Measurements from ENCODE around the gene DTNB.
A peak's percentile ranks its signal among the peaks of the same experiment; 100 is the strongest.
"Not testable (repeated sequence)": the region's sequence is repeated elsewhere in the genome, so short reads cannot be mapped to it uniquely, and the experiment has no call there.

The DTNB gene

DNA sequence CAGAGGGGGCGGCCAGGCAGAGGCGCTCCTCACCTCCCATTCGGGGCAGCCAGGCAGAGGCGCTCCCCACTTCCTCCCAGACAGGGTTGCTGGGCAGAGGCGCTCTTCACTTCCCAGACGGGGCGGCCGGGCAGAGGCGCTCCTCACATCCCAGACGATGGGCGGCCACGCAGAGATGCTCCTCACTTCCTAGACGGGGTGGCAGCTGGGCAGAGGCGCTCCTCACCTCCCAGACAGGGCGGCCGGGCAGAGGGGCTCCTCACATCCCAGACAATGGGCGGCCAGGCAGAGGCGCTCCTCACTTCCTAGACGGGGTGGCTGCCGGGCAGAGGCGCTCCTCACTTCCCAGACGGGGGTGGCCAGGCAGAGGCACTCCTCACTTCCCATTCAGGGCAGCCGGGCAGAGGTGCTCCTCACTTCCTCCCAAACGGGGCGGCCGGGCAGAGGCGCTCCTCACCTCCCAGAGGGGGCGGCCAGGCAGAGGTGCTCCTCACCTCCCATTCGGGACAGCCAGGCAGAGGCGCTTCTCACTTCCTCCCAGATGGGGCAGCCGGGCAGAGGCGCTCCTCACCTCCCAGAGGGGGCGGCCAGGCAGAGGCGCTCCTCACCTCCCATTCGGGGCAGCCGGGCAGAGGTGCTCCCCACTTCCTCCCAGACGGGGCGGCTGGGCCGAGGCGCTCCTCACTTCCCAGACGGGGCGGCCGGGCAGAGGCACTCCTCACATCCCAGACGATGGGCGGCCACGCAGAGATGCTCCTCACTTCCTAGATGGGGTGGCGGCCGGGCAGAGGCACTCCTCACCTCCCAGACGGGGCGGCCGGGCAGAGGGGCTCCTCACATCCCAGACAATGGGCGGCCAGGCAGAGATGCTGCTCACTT is 137.7 kb downstream of the DTNB start:
- not testable (repeated sequence) for DNase-seq

DNA sequence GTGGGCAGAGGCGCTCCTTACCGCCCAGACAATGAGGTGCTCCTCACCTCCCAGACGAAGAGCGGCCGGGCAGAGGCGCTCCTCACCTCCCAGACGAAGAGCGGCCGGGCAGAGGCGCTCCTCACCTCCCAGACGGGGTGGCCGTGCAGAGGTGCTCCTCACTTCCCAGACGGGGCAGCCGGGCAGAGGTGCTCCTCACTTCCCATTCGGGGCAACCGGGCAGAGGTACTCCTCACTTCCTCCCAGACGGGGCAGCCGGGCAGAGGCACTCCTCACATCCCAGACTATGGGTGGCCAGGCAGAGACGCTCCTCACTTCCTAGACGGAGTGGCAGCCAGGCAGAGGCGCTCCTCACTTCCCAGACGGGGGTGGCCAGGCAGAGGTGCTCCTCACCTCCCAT is 138.4 kb downstream of the DTNB start:
- DNase-seq = not testable (repeated sequence)

GRCh38 chr2:25534455-25534854 is 138.9 kb downstream of the DTNB start:
- no peak for DNase-seq

GRCh38 chr2:25533771-25534170 is 139.6 kb downstream of the DTNB start:
- not testable (repeated sequence) for DNase-seq

GRCh38 chr2:25532521-25532920 is 140.9 kb downstream of the DTNB start:
- DNase-seq = no peak

- DNase-seq = no peak
Observed at GRCh38 chr2:25529034-25529433, 144.3 kb downstream of the DTNB start.

- no peak for DNase-seq
Observed at GRCh38 chr2:25528173-25528572, 145.2 kb downstream of the DTNB start.

GRCh38 chr2:25524507-25524906 is 148.9 kb downstream of the DTNB start:
- no peak for DNase-seq

GRCh38 chr2:25523060-25523459 is 150.3 kb downstream of the DTNB start:
- DNase-seq = no peak

DNA sequence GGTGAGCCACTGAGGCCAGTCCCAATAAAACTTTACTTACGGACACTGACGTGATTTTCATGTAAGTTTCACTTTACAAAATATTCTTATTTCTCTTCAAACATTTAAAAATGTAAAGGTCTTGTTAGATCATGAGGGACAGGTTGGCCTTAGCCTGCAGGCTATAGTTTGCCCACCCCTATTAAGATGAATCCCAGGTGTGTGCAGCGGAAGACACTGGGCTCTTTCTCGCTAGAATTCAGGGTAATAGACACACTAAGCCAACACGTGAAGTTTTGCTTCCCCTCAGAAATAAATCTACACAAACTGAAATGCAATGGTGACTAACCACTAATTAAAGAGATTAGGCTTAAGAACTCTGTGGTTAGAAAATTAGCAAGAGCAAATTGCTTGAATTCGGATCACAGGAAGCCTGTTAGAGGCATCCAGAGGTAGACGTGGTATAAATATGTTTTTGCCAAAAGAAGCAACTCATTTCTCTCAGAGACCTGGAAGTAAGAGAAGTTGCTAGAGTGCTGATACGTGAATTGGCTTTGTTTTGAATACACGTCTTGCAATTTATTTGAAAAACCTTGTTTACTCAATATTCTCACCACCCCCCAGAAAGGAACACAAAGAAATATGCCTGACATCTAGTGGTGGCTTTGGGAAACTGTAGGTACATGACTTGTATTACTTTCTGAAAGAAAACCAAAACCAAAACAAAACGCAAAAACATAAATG is 151.6 kb downstream of the DTNB start:
- DNase-seq = peak; percentile 23

- no peak for DNase-seq
Observed at GRCh38 chr2:25521126-25521525, 152.3 kb downstream of the DTNB start.

DNA sequence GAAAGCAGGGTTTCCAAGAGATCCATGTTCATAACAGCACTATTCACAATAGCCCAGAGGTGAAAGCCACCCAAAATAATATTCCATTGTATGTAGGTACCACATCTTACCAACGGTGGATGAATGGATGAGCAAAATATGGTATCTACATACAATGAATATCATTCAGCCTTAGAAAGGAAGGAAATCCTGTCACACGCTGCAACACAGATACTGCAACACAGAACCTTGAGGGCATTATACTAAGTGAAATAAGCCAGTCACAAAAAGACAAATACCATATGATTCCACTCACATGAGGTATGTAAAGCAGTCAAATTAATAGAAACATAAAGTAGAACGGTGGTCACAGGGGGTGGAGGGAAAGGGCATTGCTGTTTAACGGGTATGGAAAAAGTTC is 155.7 kb downstream of the DTNB start:
- DNase-seq = no peak

DNA sequence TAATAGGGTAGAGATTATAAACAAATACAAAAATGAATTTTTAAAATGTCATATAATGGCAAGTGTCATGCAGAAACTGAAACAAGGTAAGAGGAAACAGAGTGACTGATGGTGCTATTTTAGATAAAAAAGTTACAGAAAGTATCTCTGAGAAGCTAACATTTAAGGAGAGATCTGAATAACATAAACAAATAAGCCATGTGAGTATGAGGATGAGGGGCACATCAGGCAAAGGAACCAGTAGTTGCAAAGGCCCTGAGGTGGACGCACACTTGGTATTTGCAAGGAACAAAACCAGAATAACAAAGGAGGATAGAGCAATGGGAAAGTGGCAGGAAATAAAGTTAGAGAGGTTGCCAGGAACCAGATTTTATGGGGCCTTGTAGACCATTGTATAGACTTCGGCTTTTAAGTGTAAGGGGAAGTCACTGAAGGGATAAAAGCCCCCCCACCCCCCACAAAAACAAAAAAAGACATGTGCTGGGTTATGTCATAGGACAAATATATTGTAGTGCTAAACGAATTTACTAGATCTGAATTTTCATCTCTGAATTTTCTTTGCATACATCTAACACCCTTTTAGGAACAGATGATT is 159.2 kb downstream of the DTNB start:
- DNase-seq = no peak

- no peak for DNase-seq
Observed at GRCh38 chr2:25512707-25513106, 160.7 kb downstream of the DTNB start.

DNA sequence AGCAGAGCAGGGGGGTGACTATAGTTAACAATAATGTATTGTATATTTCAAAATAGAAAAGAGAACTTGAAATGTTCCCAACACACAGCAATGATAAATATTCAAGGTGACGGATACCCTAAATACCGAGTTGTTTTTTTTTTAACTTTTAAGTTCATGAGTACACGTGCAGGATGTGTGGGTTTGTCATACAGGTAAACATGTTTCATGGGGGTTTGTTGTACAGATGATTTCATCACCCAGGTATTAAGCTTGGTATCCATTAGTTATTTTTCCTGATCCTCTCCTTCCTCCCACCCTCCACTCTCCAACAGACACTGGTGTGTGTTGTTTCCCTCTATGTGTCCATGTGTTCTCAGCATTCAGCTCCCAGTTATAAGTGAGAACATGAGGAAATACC is 167.2 kb downstream of the DTNB start:
- no peak for DNase-seq

- DNase-seq = no peak
Observed at GRCh38 chr2:25505622-25506021, 167.8 kb downstream of the DTNB start.

DNA sequence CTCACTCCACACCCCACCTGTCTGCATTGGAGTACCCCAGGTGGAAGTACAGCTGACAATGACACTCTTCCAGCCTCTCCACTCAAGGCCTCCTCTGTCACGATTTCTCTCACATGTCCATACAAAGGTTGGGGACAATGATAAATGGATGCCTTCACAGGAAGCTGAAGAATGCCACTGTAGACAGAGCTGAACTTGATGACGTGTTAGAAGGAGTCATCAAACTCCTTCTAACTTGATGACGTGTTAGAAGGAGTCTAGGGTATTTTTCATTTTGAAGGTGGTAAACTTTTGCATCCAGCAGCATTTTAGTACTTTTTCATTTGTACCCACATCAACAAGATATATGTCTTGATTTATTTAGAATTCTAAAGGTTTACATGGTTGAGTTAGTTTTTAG is 168.2 kb downstream of the DTNB start:
- no peak for DNase-seq

DNA sequence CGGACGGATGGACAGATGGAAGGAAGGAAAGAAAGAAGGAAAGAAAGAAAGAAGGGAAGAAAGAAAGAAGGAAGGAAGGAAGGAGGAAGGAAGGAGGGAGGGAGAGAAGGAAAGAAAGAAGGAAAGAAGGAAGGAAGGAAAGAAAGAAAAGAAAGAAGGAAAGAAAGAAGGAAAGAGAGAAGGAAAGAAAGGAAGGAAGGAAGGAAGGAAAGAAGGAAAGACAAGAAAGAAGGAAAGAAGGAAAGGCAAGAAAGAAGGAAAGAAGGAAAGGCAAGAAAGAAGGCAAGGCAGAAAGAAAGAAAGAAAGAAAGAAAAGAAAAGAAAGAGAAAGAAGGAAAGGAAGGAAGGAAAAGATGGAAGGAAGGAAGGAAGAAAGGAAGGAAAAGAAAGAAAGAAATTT is 169.1 kb downstream of the DTNB start:
- no peak for DNase-seq

- DNase-seq = no peak
Observed at GRCh38 chr2:25499157-25499556, 174.2 kb downstream of the DTNB start.

GRCh38 chr2:25497918-25498407 is 175.4 kb downstream of the DTNB start:
- DNase-seq = no peak

GRCh38 chr2:25497229-25497917 is 176.0 kb downstream of the DTNB start:
- DNase-seq = no peak

DNA sequence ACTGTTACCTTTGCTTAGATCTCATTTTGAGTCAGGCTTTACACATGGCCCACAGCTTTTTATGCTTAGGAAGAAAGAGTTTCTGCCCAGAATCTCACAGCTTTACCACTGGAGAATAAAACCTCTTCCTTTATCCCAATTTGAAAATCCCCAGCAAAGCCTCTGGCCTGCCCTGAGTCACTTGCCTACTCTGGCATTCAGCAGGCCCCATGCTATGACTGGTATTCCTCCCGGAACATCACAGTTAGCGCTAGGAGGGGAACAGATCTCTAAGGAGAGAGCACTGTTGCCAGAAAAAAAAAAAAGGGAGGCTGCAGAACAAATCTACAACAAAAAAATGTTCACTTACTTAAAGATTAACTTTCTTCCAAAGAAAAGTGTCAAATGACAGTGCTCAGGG is 178.8 kb downstream of the DTNB start:
- DNase-seq = no peak

- DNase-seq = no peak
Observed at GRCh38 chr2:25493207-25493606, 180.2 kb downstream of the DTNB start.
